ENCODE data around the gene GDF9. TPM values are rescaled to one million over a fixed set of nuclear protein-coding genes. Genes with fewer than 3 reads are reported as not detected.

The GDF9 gene
- total RNA-seq, 1 experiment from 2014 or later = 0.49 TPM

DNA sequence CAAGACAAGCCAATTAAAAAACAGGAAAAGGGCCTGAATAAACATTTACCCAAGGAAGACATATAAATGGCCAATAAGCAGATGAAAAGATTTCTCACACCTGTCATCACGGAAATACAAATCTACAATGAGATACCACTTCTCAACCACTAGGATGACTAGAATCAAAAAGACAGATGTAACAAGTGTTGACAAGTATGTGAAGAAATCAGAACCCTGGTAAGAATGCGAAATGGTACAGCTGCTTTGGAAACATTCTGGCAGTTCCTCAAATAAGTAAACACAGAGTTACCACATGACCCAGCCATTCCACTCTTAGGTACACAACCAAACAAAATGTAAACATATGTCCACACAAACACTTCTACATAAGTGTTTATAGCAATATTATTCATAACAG lies 39.7 kb upstream of the GDF9 start:
- no peak overlapping the region for H2AFZ ChIP-seq (ENCODE audit: low read depth, low read length, poor library complexity, severe bottlenecking)
- ChIA-PET RAD21 (ENCODE audit: low non-redundant PET in 1 of 2, low total read pairs in 2 of 2, uncharacterized antibody in 2 of 2, unreplicated experiment in 2 of 2) (no interaction called here), POLR2A (interaction anchor here (1.0 kb wide), 1 partner anchor 34 kb away, joined by 3 read pairs; no protein-coding TSS in a partner anchor), CTCF (no interaction called here)
- no peaks in the 10 kb centered on the region for H3K4me1 ChIP-seq (ENCODE audit: control insufficient read depth in 1 of 2, insufficient read depth in 2 of 2, low read length in 2 of 2)
- H3K79me2 ChIP-seq (ENCODE audit: insufficient read depth, low read length) = 0 out of 2 replicates have a peak, but pooled peaks cover 8% of the 10 kb centered on the region
- H3K27ac ChIP-seq (ENCODE audit: low read depth, low read length) = no peak overlapping the region
- no peak overlapping the region for H3K4me2 ChIP-seq (ENCODE audit: low read length)
- no peaks in the 10 kb centered on the region for H4K20me1 ChIP-seq (ENCODE audit: insufficient read depth)
- 0 out of 4 replicates have a peak, but pooled peaks cover 0 to 5% of the 10 kb centered on the region in 2 experiments for H3K36me3 ChIP-seq (ENCODE audit: control insufficient read depth in 1 of 2, insufficient read depth in 2 of 2, low read length in 2 of 2)
- TF ChIP-seq, protein P1, sequence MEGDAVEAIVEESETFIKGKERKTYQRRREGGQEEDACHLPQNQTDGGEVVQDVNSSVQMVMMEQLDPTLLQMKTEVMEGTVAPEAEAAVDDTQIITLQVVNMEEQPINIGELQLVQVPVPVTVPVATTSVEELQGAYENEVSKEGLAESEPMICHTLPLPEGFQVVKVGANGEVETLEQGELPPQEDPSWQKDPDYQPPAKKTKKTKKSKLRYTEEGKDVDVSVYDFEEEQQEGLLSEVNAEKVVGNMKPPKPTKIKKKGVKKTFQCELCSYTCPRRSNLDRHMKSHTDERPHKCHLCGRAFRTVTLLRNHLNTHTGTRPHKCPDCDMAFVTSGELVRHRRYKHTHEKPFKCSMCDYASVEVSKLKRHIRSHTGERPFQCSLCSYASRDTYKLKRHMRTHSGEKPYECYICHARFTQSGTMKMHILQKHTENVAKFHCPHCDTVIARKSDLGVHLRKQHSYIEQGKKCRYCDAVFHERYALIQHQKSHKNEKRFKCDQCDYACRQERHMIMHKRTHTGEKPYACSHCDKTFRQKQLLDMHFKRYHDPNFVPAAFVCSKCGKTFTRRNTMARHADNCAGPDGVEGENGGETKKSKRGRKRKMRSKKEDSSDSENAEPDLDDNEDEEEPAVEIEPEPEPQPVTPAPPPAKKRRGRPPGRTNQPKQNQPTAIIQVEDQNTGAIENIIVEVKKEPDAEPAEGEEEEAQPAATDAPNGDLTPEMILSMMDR (IDR thresholded peaks at IDR 0.05 in 2 of 3, conservative IDR thresholded peaks at IDR 0.05 in 1 of 3; ENCODE audit: borderline replicate concordance in 1 of 3, insufficient read depth in 1 of 3, low read depth in 2 of 3, low read length in 2 of 3) = peak in 1 of 3 experiments; percentile 25; a peak in 1 of 6 replicates
- no peak for TF ChIP-seq SIN3A (IDR thresholded peaks at IDR 0.05; ENCODE audit: low read depth)
- TF ChIP-seq SP1 (IDR thresholded peaks at IDR 0.05; ENCODE audit: low read depth) = no peak
- no TSS peak for BruUV-seq (replicated peaks)
- H3K4me3 ChIP-seq (replicated peaks in 1 of 2; ENCODE audit: low read depth in 1 of 2, low read length in 2 of 2) = no peak overlapping the region
- ATAC-seq = no peak
- intact Hi-C loops (cut with micrococcal nuclease) = no loop called here
- no peaks in the 10 kb centered on the region for H3K9me2 ChIP-seq (ENCODE audit: insufficient read depth)
- no peaks in the 10 kb centered on the region for H3K9me3 ChIP-seq (ENCODE audit: control insufficient read depth in 1 of 2, insufficient read depth in 1 of 2, low read depth in 1 of 2, low read length in 2 of 2)
- H3K9ac ChIP-seq (ENCODE audit: low read length) = no peak overlapping the region
- no peak for DNase-seq (ENCODE audit: low read depth, low spot score)
- no peaks in the 10 kb centered on the region for H3K27me3 ChIP-seq (ENCODE audit: insufficient read depth, low read length)

DNA sequence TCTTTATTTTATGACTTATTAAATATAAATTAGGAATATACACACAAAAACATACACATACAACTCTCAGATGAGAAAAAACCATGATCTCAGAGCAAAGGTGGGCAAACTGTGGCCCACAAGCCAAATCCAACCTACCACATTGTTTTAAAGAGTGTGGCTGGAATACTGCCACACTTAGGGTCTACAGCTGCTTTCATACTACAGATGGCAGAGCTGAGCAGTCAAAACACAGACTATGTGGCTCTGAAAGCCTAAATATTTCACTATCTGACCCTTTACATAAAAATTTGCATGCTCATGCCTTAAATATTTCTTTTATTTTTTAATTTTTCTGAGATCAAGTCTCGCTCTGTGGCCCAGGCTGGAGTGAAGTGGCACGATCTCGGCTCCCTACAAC lies 35.5 kb upstream of the GDF9 start:
- ChIA-PET RAD21 (ENCODE audit: low non-redundant PET in 1 of 2, low total read pairs in 2 of 2, uncharacterized antibody in 2 of 2, unreplicated experiment in 2 of 2) (no interaction called here), POLR2A (no interaction called here), CTCF (no interaction called here)
- TF ChIP-seq YY1 (IDR thresholded peaks at IDR 0.05; ENCODE audit: extremely low read depth, insufficient replicate concordance, low read depth, low read length) (no peak), EZH2phosphoT487 (IDR thresholded peaks at IDR 0.05; ENCODE audit: borderline replicate concordance) (no peak), RAD21 (IDR thresholded peaks at IDR 0.05; ENCODE audit: low read depth) (no peak), EZH2 (IDR thresholded peaks at IDR 0.05) (no peak), TCF7L2 (IDR thresholded peaks at IDR 0.05; ENCODE audit: borderline replicate concordance, extremely low read depth, insufficient read depth, insufficient read length) (no peak)
- Histone ChIP-seq H3K4me2 (ENCODE audit: low read length) (no peak overlapping the region), H2AFZ (ENCODE audit: low read depth, low read length, poor library complexity, severe bottlenecking) (no peak overlapping the region), H3K79me2 (ENCODE audit: insufficient read depth, low read length) (0 out of 2 replicates have a peak, but pooled peaks cover 6% of the 10 kb centered on the region), H3K4me1 (ENCODE audit: control insufficient read depth in 1 of 2, insufficient read depth in 2 of 2, low read length in 2 of 2) (no peaks in the 10 kb centered on the region), H3K9me3 (ENCODE audit: control insufficient read depth in 1 of 2, insufficient read depth in 1 of 2, low read depth in 1 of 2, low read length in 2 of 2) (no peaks in the 10 kb centered on the region), H3K9me2 (ENCODE audit: insufficient read depth) (no peaks in the 10 kb centered on the region), H3K9ac (ENCODE audit: low read length) (no peak overlapping the region), H3K36me3 (ENCODE audit: control insufficient read depth in 1 of 2, insufficient read depth in 2 of 2, low read length in 2 of 2) (peaks cover 17 to 21% of the 10 kb centered on the region in 2 experiments), H3K4me3 (replicated peaks in 1 of 2; ENCODE audit: low read depth in 1 of 2, low read length in 2 of 2) (no peak overlapping the region), H3K27me3 (ENCODE audit: insufficient read depth, low read length) (no peaks in the 10 kb centered on the region), H3K27ac (ENCODE audit: low read depth, low read length) (no peak overlapping the region), H4K20me1 (ENCODE audit: insufficient read depth) (no peaks in the 10 kb centered on the region)
- BruUV-seq (replicated peaks) = no TSS peak
- DNase-seq (ENCODE audit: low read depth, low spot score) (no peak), ATAC-seq (no peak)
- intact Hi-C loops (cut with micrococcal nuclease) = no loop called here

All from HCT116 (cell line).